Caco-2 (cell line): ENCODE results near the gene PPP1R7. TPM values are rescaled to one million over a fixed set of nuclear protein-coding genes. Genes with fewer than 3 reads are reported as not detected.

Source experiments
- BruUV-seq: library from RNA; stranded (reverse); fragments of 400-500 nt; replicated peaks from 2 replicates; lab custom pipeline; 2021; lab: Mats Ljungman, UMichigan
- CTCF ChIA-PET: fragments of 300-600 bp; sonication (Branson Sonifier 250); formaldehyde crosslinking; loops from one replicate; lab custom pipeline; 2022; ENCODE audit warnings: antibody characterized with exemption; lab: Charles Lee
- POLR2A ChIA-PET: fragments of 300-600 bp; sonication (Branson Sonifier 250); formaldehyde crosslinking; loops from one replicate; lab custom pipeline; 2022; ENCODE audit warnings: antibody characterized with exemption; lab: Charles Lee
- DNase-seq, 2 experiments: peaks; one replicate each; pipeline versions ENCODE4 v3.0.0 to v3.0.0-alpha.2; 2020 to 2022
- H3K27me3 ChIP-seq: replicated peaks from 2 replicates; pipeline ENCODE4 v1.6.0; 2011; ENCODE audit warnings: low read length; ENCODE audit not compliant: control insufficient read depth, insufficient read depth
- H3K36me3 ChIP-seq: 2 replicates; pipeline ENCODE4 v1.5.1; 2011; ENCODE audit warnings: low read length; ENCODE audit not compliant: control insufficient read depth, insufficient read depth
- H3K4me1 ChIP-seq: fragments of 250-450 bp; sonication (Bioruptor Pico); 2 replicates; pipeline ENCODE4 v1.5.1; 2020; ENCODE audit warnings: mild to moderate bottlenecking
- H3K4me3 ChIP-seq: 2 replicates; pipeline ENCODE4 v1.5.1; 2011; ENCODE audit warnings: low read depth, mild to moderate bottlenecking, control low read depth, low read length
- H3K9me3 ChIP-seq: fragments of 250-450 bp; sonication (Bioruptor Pico); 2 replicates; pipeline ENCODE4 v1.5.1; 2020; ENCODE audit warnings: mild to moderate bottlenecking, moderate library complexity
- H3K27ac Mint-ChIP-seq: one replicate; pipeline ENCODE4 v1.8.0; 2022; ENCODE audit warnings: mixed read lengths; ENCODE audit not compliant: unreplicated experiment
- H3K27me3 Mint-ChIP-seq: one replicate; pipeline ENCODE4 v1.8.0; 2022; ENCODE audit warnings: mixed read lengths; ENCODE audit not compliant: insufficient read depth, unreplicated experiment
- H3K36me3 Mint-ChIP-seq: one replicate; pipeline ENCODE4 v1.8.0; 2022; ENCODE audit warnings: mild to moderate bottlenecking, mixed read lengths; ENCODE audit not compliant: insufficient read depth, unreplicated experiment
- H3K4me1 Mint-ChIP-seq: one replicate; pipeline ENCODE4 v1.8.0; 2022; ENCODE audit warnings: low read depth, mixed read lengths; ENCODE audit not compliant: unreplicated experiment
- H3K4me3 Mint-ChIP-seq: one replicate; pipeline ENCODE4 v1.8.0; 2022; ENCODE audit warnings: mild to moderate bottlenecking, moderate library complexity, mixed read lengths; ENCODE audit not compliant: unreplicated experiment
- H3K9me3 Mint-ChIP-seq: one replicate; pipeline ENCODE4 v1.8.0; 2022; ENCODE audit warnings: mixed read lengths; ENCODE audit not compliant: unreplicated experiment
- intact Hi-C: fragments of 100-400 bp; cut with micrococcal nuclease; formaldehyde crosslinking; loops from one replicate; pipeline ENCODE4 v1.10.0; 2022; ENCODE audit not compliant: unreplicated experiment
- total RNA-seq: library from RNA; stranded (reverse); gene quantifications from 2 replicates; pipeline ENCODE4 v1.2.3, GENCODE V29; 2022
- TF ChIP-seq, protein P1 (sequence below), 2 experiments: fragments of 200-600 bp in 1 of 2; IDR thresholded peaks; 1 replicate in 1 of 2; 2 replicates in 1 of 2; pipeline versions ENCODE4 v1.5.1 to v1.8.0; 2011 to 2022; ENCODE audit warnings: antibody characterized with exemption in 1 of 2, control low read depth in 1 of 2, inconsistent platforms in 1 of 2, low read depth in 1 of 2, low read length in 1 of 2, mild to moderate bottlenecking in 1 of 2, moderate library complexity in 1 of 2; ENCODE audit not compliant: insufficient read depth in 1 of 2, severe bottlenecking in 1 of 2, unreplicated experiment in 1 of 2

PPP1R7 gene
- total RNA-seq, 1 experiment from 2014 or later = 32.5 TPM

DNA sequence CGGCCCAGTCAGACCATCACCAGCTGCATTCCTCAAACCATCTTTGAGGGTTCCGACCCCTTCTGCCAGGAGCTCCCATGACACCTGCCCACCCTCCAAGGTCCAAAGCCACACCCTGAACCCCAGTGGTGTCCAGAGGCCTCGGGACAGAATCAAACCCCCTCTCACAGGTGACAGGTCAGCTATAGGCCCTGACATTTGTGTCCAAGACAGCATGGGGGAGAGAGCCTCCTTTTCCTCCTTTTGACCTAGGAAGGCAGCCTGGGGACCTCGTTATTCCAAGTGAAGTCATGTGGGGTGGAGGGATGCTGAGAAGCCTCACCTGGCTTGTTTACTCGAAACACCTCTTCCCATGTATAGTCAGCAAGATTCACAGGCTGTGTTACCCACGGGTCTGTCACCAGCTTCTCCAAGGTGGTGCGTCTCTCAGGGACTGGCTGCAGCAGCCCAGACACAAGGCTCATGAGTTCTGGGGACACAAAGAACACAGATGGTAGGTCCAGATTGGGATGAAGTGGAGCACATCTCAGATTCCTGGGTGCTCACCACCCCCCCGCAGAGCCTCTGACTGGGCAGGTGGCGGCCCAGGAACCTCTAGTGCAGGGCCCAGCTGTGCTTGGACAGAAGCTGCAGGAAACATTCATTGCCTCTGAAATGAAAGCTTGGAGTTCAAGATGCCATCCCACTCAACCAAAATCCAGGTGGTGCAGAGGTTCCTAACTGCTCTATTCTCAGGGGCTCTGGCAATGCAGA, 43.1 kb upstream of the PPP1R7 start:
- CTCF ChIA-PET = no interaction called here
- H3K36me3 Mint-ChIP-seq = peaks cover 4% of the 10 kb centered on the region
- no peaks in the 10 kb centered on the region for H3K27me3 Mint-ChIP-seq
- BruUV-seq = no TSS peak
- H3K4me1 ChIP-seq = no peaks in the 10 kb centered on the region
- no peak overlapping the region for H3K27ac Mint-ChIP-seq
- intact Hi-C loops = no loop called here
- no peaks in the 10 kb centered on the region for H3K36me3 ChIP-seq
- H3K27me3 ChIP-seq = no peaks in the 10 kb centered on the region
- POLR2A ChIA-PET = no interaction called here
- H3K4me3 Mint-ChIP-seq = no peak overlapping the region
- no peaks in the 10 kb centered on the region for H3K4me1 Mint-ChIP-seq
- H3K9me3 ChIP-seq = no peaks in the 10 kb centered on the region
- TF ChIP-seq, protein P1, sequence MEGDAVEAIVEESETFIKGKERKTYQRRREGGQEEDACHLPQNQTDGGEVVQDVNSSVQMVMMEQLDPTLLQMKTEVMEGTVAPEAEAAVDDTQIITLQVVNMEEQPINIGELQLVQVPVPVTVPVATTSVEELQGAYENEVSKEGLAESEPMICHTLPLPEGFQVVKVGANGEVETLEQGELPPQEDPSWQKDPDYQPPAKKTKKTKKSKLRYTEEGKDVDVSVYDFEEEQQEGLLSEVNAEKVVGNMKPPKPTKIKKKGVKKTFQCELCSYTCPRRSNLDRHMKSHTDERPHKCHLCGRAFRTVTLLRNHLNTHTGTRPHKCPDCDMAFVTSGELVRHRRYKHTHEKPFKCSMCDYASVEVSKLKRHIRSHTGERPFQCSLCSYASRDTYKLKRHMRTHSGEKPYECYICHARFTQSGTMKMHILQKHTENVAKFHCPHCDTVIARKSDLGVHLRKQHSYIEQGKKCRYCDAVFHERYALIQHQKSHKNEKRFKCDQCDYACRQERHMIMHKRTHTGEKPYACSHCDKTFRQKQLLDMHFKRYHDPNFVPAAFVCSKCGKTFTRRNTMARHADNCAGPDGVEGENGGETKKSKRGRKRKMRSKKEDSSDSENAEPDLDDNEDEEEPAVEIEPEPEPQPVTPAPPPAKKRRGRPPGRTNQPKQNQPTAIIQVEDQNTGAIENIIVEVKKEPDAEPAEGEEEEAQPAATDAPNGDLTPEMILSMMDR (IDR thresholded peaks at IDR 0.05; ENCODE audit: insufficient read depth in 1 of 2, low read depth in 1 of 2, low read length in 1 of 2, severe bottlenecking in 1 of 2, unreplicated experiment in 1 of 2) = no peak
- no peak overlapping the region for H3K4me3 ChIP-seq
- H3K9me3 Mint-ChIP-seq = no peaks in the 10 kb centered on the region
- no peak for DNase-seq

DNA sequence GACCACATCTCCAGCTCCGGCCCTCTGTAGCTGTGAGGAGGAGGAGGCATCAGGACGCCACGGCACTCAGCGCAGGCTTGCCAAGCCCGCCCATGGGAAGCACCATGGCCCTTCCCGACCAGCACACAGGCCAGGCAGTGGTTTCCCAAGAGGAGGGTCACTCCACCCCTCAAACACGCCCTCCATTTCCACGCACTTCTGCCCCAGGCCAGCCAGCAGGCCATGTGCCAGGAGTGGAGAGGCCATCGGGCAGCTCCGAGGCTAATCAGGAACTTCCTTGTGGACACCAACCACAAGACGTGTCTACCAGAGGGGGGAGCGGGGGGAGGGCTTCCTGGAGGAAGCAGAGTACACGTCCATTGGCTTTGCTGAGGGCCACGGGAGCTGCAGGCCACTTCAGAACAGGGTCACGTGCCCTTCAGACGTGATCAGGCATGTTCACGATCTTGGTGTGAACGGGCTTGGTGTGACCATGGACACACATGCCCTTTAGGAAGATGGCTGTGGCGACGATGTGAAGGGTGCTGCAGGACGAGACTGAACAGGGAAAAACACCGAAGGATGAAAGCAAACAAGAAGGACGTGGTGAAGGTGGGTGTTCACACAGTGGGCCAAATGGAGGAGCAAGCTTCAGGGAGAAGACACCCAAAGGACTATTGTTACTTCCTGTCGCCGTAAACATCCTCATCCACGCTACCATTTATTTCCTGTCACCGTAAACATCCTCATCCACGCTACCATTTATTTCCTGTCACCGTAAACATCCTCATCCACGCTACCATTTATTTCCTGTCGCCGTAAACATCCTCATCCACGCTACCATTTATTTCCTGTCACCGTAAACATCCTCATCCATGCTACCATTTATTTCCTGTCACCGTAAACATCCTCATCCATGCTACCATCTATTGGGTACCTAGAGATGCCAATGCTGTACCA, 41.7 kb upstream of the PPP1R7 start:
- POLR2A ChIA-PET = no interaction called here
- no peaks in the 10 kb centered on the region for H3K27me3 Mint-ChIP-seq
- no peaks in the 10 kb centered on the region for H3K9me3 Mint-ChIP-seq
- Histone ChIP-seq H3K9me3 (no peaks in the 10 kb centered on the region), H3K4me1 (no peaks in the 10 kb centered on the region), H3K36me3 (no peaks in the 10 kb centered on the region), H3K27me3 (no peaks in the 10 kb centered on the region), H3K4me3 (no peak overlapping the region)
- BruUV-seq = no TSS peak
- CTCF ChIA-PET = no interaction called here
- H3K4me1 Mint-ChIP-seq = no peaks in the 10 kb centered on the region
- no peak overlapping the region for H3K27ac Mint-ChIP-seq
- intact Hi-C loops = no loop called here
- H3K36me3 Mint-ChIP-seq = no peaks in the 10 kb centered on the region
- DNase-seq = no peak
- no peak overlapping the region for H3K4me3 Mint-ChIP-seq
- TF ChIP-seq, protein P1 (IDR thresholded peaks at IDR 0.05; ENCODE audit: insufficient read depth in 1 of 2, low read depth in 1 of 2, low read length in 1 of 2, severe bottlenecking in 1 of 2, unreplicated experiment in 1 of 2) = no peak

DNA sequence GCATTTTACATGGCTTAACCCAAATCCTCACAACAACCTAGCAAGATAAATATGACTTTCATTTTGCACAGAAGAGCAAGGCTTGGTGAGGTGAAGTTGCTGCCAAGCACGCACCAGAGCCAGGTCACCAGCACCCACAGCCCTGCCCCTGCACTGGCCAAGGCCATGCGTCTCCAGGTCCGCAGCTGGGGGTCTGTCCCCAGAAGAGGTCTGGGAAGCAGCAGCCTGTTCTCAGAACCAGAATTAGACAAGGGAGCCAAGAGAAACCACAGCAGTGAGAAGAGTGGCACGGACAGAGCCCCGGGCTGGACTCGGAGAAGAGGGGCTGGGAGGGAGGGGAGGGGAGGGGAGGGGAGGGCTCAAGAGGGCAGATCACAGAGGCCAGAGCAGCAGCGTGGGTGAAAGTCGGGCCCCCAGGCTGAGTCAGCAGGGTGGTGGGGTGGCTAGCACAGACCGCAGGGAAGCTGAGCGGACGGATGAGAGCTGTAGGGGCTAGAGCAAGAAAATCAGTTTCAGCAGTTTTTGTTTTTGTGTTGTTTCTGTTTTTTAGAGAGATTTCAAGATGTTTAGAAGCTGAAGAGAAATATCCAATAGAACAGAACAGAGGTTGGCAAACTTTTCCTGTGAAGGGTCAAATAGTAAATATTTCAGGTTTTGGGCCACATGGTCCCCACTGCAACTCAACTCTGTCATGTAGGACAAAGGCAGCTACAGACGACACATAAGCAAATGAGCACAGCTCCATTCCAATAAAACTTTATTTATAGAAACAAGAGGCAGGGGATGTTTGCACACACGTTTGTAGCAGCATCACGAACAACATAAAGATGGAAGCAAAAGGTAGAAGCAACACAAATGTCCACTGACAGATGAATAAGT, 40.8 kb upstream of the PPP1R7 start:
- TF ChIP-seq, protein P1 (IDR thresholded peaks at IDR 0.05; ENCODE audit: insufficient read depth in 1 of 2, low read depth in 1 of 2, low read length in 1 of 2, severe bottlenecking in 1 of 2, unreplicated experiment in 1 of 2) = no peak
- Mint-ChIP-seq H3K36me3 (no peaks in the 10 kb centered on the region), H3K4me3 (no peak overlapping the region), H3K27me3 (no peaks in the 10 kb centered on the region), H3K27ac (no peak overlapping the region), H3K4me1 (no peaks in the 10 kb centered on the region), H3K9me3 (no peaks in the 10 kb centered on the region)
- H3K9me3 ChIP-seq = no peaks in the 10 kb centered on the region
- no TSS peak for BruUV-seq
- H3K36me3 ChIP-seq = no peaks in the 10 kb centered on the region
- POLR2A ChIA-PET = no interaction called here
- intact Hi-C loops = no loop called here
- no peak for DNase-seq
- no peak overlapping the region for H3K4me3 ChIP-seq
- no peaks in the 10 kb centered on the region for H3K4me1 ChIP-seq
- CTCF ChIA-PET = no interaction called here
- no peaks in the 10 kb centered on the region for H3K27me3 ChIP-seq
